ENCODE results near the gene WEE1.

DNA sequence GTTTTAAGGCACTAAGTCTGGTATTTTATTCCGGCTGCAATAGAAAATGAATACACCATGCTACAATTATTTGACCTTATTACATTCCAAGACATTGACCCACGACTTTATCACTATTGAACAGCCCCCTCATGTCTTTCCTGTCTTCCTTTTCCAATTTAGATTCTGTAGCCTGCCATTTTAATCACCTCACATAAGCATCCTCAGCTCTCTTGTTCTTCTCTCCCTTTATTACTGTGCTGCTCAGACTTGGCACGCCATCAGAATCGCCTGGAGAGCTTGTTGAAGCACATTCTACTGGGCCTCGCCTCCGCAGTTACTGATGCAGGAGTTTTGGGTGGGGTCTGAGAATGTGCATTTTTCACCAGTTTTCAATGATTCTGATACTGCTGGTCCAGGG is 51.7 kb downstream of the WEE1 start:
- TF ChIP-seq ZFX (IDR thresholded peaks at IDR 0.05; ENCODE audit: borderline replicate concordance) = no peak
- TF ChIP-seq, protein P1, sequence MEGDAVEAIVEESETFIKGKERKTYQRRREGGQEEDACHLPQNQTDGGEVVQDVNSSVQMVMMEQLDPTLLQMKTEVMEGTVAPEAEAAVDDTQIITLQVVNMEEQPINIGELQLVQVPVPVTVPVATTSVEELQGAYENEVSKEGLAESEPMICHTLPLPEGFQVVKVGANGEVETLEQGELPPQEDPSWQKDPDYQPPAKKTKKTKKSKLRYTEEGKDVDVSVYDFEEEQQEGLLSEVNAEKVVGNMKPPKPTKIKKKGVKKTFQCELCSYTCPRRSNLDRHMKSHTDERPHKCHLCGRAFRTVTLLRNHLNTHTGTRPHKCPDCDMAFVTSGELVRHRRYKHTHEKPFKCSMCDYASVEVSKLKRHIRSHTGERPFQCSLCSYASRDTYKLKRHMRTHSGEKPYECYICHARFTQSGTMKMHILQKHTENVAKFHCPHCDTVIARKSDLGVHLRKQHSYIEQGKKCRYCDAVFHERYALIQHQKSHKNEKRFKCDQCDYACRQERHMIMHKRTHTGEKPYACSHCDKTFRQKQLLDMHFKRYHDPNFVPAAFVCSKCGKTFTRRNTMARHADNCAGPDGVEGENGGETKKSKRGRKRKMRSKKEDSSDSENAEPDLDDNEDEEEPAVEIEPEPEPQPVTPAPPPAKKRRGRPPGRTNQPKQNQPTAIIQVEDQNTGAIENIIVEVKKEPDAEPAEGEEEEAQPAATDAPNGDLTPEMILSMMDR (IDR thresholded peaks at IDR 0.05) = no peak
